ENCODE measurements around the gene NR6A1. TPM values are rescaled to one million over a fixed set of nuclear protein-coding genes. Genes with fewer than 3 reads are reported as not detected.

The NR6A1 gene
- total RNA-seq, 1 donor from 2014 or later = 302 TPM

DNA sequence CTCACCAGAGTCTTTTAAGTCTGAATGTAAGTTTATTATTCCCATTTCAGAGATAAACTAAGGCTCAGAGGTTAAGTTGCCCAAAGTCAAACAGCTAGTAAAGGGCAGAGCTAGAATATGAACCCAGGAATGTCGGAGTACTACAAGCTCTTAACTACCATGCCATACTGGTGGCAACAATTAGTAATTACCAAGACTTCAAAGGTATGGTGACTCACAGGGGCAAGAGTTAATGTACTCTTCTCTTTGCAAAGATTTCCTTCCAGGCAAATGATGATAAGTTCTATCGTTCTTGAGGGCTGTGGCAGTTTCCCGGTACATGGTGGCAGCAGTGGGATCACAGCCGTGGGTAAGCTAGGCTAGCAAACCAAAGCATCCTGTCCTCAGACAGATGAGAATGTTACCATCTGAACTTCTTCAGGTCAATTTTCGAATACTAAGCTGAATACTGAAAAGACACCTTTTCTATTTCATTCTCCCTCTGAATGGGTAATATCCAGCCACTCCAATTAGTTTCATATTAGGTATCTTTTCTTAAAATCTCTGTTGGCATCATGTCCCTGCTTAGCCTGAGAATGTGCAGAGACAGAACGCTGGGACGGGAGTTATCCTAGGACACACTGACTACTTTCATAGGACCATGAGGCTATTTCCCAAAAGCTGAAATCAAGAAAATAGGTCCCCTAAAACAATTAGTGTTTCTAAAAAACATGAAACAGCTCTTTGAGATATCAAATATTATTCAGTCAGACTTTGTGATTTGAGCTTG, 147.0 kb downstream of the NR6A1 start:
- H2AFZ ChIP-seq (replicated peaks) = no peak overlapping the region
- TF ChIP-seq EZH2 (IDR thresholded peaks at IDR 0.05) (no peak), EZH2phosphoT487 (IDR thresholded peaks at IDR 0.05) (no peak)
- TF ChIP-seq, protein P1, sequence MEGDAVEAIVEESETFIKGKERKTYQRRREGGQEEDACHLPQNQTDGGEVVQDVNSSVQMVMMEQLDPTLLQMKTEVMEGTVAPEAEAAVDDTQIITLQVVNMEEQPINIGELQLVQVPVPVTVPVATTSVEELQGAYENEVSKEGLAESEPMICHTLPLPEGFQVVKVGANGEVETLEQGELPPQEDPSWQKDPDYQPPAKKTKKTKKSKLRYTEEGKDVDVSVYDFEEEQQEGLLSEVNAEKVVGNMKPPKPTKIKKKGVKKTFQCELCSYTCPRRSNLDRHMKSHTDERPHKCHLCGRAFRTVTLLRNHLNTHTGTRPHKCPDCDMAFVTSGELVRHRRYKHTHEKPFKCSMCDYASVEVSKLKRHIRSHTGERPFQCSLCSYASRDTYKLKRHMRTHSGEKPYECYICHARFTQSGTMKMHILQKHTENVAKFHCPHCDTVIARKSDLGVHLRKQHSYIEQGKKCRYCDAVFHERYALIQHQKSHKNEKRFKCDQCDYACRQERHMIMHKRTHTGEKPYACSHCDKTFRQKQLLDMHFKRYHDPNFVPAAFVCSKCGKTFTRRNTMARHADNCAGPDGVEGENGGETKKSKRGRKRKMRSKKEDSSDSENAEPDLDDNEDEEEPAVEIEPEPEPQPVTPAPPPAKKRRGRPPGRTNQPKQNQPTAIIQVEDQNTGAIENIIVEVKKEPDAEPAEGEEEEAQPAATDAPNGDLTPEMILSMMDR (IDR thresholded peaks at IDR 0.05) = no peak
- H3K27ac ChIP-seq = no peak overlapping the region
- DNase-seq (ENCODE audit: low spot score) = no peak
- H3K79me2 ChIP-seq (ENCODE audit: low read depth) = peaks cover 97% of the 10 kb centered on the region
- H3K4me1 Mint-ChIP-seq = peaks cover 16% of the 10 kb centered on the region
- no peak overlapping the region for H3K4me2 ChIP-seq
- H3K9me3 ChIP-seq (ENCODE audit: low read depth) = no peaks in the 10 kb centered on the region
- H3K9ac ChIP-seq = no peak overlapping the region
- no peak overlapping the region for H3K4me3 Mint-ChIP-seq
- no peak overlapping the region for H3K27ac Mint-ChIP-seq
- H3K27me3 ChIP-seq = no peaks in the 10 kb centered on the region
- H3K36me3 ChIP-seq = no peaks in the 10 kb centered on the region
- H3K27me3 Mint-ChIP-seq (ENCODE audit: insufficient read depth, low read depth) = no peaks in the 10 kb centered on the region
- peaks cover 17% of the 10 kb centered on the region for H3F3A ChIP-seq (ENCODE audit: low read depth)
- no peaks in the 10 kb centered on the region for H3K36me3 Mint-ChIP-seq
- peaks cover 74% of the 10 kb centered on the region for H4K20me1 ChIP-seq (ENCODE audit: low read depth)
- H3K4me3 ChIP-seq = no peak overlapping the region
- H3K9me3 Mint-ChIP-seq = no peaks in the 10 kb centered on the region
- peaks cover 16% of the 10 kb centered on the region for H3K4me1 ChIP-seq

DNA sequence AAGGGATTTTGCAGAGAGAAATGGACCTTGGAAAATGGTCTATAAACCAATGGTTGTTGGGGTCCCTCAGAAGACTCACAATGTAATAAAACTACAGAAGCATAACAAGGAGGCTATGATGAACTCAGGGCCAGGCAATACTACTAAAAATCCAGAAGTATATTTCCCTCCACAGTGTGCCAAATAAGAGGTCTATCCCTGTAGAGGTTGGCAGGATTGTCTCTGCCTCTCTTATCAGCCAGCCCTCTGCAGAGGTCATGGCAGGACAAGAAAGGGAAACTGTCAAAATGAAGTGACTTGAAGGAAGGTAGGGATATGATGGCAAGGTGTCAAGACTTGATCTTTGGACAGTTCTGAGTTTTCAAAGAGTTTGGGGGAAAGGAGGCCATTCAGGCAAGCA, 148.2 kb downstream of the NR6A1 start:
- H3K79me2 ChIP-seq (ENCODE audit: low read depth) = peaks cover 97% of the 10 kb centered on the region
- Mint-ChIP-seq H3K9me3 (no peaks in the 10 kb centered on the region), H3K27ac (no peak overlapping the region), H3K4me3 (no peak overlapping the region), H3K4me1 (peaks cover 17% of the 10 kb centered on the region), H3K27me3 (ENCODE audit: insufficient read depth, low read depth) (no peaks in the 10 kb centered on the region), H3K36me3 (no peaks in the 10 kb centered on the region)
- peaks cover 18% of the 10 kb centered on the region for H3K4me1 ChIP-seq
- no peak overlapping the region for H3K4me2 ChIP-seq
- H3K4me3 ChIP-seq = no peak overlapping the region
- peaks cover 28% of the 10 kb centered on the region for H3F3A ChIP-seq (ENCODE audit: low read depth)
- no peak for DNase-seq (ENCODE audit: low spot score)
- no peak overlapping the region for H2AFZ ChIP-seq (replicated peaks)
- TF ChIP-seq EZH2phosphoT487 (IDR thresholded peaks at IDR 0.05) (no peak), EZH2 (IDR thresholded peaks at IDR 0.05) (no peak)
- TF ChIP-seq, protein P1 (IDR thresholded peaks at IDR 0.05) = no peak
- no peaks in the 10 kb centered on the region for H3K9me3 ChIP-seq (ENCODE audit: low read depth)
- no peak overlapping the region for H3K9ac ChIP-seq
- H3K27me3 ChIP-seq = no peaks in the 10 kb centered on the region
- H4K20me1 ChIP-seq (ENCODE audit: low read depth) = peaks cover 87% of the 10 kb centered on the region
- peak overlapping the region; percentile 71 for H3K27ac ChIP-seq
- no peaks in the 10 kb centered on the region for H3K36me3 ChIP-seq

DNA sequence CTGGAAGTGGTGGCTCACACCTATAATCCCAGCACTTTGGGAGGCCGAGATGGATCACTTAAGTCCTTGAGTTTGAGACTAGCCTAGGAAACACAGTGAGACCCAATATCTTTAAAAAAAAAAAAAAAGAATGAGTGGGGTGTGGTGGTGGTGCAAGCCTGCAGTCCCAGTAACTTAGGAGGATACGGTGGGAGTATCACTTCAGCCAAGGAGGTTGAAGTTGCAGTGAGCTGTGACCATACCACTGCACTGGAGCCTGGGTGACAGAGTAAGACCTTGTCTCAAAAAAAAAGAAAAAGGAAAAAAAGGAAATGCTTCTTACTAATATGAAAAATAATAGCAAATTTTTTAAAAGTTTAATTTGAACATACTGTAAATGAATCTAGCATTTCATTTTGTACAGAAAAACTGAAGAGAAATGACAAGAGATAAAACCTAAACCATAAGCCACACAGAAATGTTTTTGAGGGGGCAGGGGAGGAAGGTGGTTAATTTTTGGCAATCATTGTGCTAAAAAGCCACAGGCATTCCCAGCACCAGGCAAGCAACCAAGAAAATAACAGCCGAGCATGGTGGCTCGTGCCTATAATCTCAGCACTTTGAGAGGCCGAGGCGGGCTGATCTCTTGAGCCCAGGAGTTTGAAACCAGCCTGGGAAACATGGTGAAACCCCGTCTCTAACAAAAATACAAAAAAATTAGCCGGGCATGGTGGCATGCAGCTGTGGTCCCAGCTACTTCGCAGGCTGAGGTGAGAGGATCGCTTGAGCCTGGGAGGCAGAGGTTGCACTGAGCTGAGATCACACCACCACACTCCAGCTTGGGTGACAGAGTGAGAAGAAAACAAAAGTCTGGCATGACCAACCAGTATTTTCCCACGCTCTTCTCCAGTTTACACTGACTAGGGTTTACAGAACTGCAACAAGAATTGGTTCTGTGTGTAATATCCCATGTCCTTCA, 149.5 kb downstream of the NR6A1 start:
- no peak overlapping the region for H3K9ac ChIP-seq
- H3K4me1 ChIP-seq = peaks cover 29% of the 10 kb centered on the region
- H3K9me3 Mint-ChIP-seq = no peaks in the 10 kb centered on the region
- peaks cover 96% of the 10 kb centered on the region for H3K79me2 ChIP-seq (ENCODE audit: low read depth)
- H3K4me2 ChIP-seq = peak overlapping the region; percentile 29
- H3K36me3 ChIP-seq = no peaks in the 10 kb centered on the region
- TF ChIP-seq EZH2 (IDR thresholded peaks at IDR 0.05) (no peak), EZH2phosphoT487 (IDR thresholded peaks at IDR 0.05) (no peak)
- TF ChIP-seq, protein P1 (IDR thresholded peaks at IDR 0.05) = no peak
- no peaks in the 10 kb centered on the region for H3K27me3 ChIP-seq
- H2AFZ ChIP-seq (replicated peaks) = no peak overlapping the region
- H3K27ac ChIP-seq = peak overlapping the region; percentile 71
- H3K4me1 Mint-ChIP-seq = peaks cover 26% of the 10 kb centered on the region
- no peak overlapping the region for H3K4me3 Mint-ChIP-seq
- no peaks in the 10 kb centered on the region for H3K9me3 ChIP-seq (ENCODE audit: low read depth)
- peaks cover 88% of the 10 kb centered on the region for H4K20me1 ChIP-seq (ENCODE audit: low read depth)
- H3K27me3 Mint-ChIP-seq (ENCODE audit: insufficient read depth, low read depth) = no peaks in the 10 kb centered on the region
- DNase-seq (ENCODE audit: low spot score) = no peak
- no peaks in the 10 kb centered on the region for H3K36me3 Mint-ChIP-seq
- H3K4me3 ChIP-seq = no peak overlapping the region
- H3K27ac Mint-ChIP-seq = no peak overlapping the region
- H3F3A ChIP-seq (ENCODE audit: low read depth) = peaks cover 29% of the 10 kb centered on the region

Measured in neural progenitor cell (in vitro differentiated cells).